ENCODE measurements around the gene LDLRAD3.
"Not testable (repeated sequence)": the region's sequence is repeated elsewhere in the genome, so short reads cannot be mapped to it uniquely, and the experiment has no call there.

The LDLRAD3 gene

GRCh38 chr11:36167729-36168128 is 223.9 kb downstream of the LDLRAD3 start:
- DNase-seq, result no peak

DNA sequence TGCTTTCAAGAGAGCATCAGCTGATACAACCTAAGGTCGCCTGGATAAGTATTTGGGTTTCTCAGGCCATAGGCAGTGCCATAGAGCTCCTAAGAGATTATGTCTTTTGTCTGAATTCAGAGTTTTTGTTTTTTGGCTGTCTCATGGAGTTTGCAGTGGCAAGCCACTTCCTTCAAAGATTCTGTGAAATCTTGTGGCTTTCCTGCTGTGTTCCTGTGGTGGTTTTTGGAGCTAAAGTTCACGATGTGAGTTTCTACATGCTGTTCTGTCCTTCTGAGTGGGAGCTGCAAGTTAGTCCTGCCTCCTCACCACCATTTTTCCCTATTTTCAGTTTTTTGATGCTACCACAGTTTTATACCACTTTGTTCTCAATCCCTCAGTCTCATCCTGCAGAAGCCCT is 234.0 kb downstream of the LDLRAD3 start:
- no peak for DNase-seq

GRCh38 chr11:36186340-36187175 is 242.7 kb downstream of the LDLRAD3 start:
- DNase-seq, result peak; percentile 39

- DNase-seq, result no peak
These were observed 243.8 kb downstream of the LDLRAD3 start for GRCh38 chr11:36187622-36188021.

GRCh38 chr11:36189735-36190134 is 245.9 kb downstream of the LDLRAD3 start:
- not testable (repeated sequence) for DNase-seq

- no peak for DNase-seq
These were observed 248.1 kb downstream of the LDLRAD3 start for GRCh38 chr11:36191941-36192340.

DNA sequence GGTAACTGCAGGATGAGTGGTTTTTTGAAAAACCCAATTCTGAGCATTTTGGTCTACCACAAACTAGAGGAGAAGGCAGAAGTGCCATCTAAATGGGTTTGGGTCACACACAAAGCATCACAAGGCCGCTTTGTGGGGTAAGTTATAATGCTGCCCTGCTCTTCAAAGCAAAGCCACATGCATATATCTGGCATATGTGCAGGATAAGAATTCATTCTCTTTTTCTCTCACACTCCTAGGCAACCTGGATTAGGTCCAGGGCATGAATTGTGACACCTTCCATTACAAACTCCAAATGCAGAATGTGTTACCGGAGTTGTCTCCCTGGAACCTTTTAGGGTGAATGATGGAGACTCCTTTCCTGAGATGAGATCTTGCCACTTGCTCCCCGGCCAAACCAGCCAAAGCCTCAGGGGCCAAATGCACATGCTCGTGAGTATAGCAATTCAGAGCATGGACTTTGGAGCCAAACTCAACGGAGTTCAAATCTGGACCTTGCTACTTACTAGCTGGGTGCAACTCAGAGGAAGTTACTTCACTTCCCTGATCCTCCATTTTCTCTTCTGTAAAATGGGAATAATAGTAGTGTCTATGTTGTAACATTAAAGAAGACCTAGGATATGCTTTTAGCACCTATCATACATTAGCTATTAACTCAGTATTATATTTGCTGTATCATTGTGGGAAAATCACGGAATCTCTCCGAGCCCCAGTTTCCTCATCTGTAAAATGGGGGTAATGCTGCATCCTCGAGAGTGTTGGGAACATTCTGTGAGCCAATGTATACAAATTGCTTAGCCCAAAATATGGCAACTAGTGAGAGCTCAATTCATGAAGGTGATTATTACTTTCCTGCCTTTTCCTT is 248.8 kb downstream of the LDLRAD3 start:
- DNase-seq, result no peak

GRCh38 chr11:36193290-36193619 is 249.4 kb downstream of the LDLRAD3 start:
- no peak for DNase-seq

GRCh38 chr11:36193721-36194120 is 249.9 kb downstream of the LDLRAD3 start:
- peak; percentile 57 for DNase-seq

GRCh38 chr11:36195496-36196354 is 251.9 kb downstream of the LDLRAD3 start:
- DNase-seq, result no peak

DNA sequence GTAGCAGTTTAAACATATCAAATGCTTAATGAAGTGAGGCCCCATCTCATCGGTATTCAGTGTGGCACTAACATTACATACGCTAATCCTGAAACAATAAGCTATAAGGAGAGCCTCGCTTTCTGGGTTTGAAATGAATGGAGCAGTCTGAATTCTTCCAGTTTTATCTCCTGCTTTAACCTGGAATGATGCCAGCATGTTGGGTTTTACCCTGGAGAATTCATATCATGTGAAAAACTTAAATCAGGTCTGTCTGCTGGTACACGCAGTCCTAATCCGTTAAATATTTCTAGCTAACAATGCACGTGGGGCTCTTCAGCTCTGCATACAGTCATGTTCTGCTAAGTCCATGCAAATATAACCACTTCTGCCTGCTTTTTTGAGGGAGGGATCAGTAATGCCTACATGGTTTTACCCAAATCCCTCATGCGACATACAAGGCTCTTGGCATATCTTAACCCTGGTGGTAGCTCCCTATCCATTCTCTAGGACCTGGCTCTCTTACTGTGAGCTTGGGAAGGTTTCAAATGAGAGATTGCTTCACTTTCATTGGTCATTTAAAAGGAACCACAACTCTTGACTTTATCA is 252.6 kb downstream of the LDLRAD3 start:
- DNase-seq, result peak; percentile 21

DNA sequence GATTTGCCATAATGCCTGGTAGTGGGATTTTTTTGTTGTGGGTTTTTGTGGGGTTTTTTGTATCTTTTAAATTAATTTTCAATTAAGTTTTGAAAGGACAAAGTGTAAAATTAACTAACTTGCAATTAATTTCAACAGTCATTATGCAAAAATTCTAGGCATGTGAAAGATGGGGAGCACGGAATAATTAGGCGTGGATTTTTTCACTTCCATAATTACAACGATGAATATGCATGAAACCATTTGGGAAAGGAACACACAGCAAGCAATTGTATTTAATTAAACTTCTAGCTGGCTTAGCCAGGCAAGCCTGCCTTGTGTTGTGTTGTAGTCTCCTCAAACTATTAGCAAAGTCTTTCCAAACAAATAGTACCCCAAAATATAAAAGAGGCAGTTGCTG is 257.5 kb downstream of the LDLRAD3 start:
- no peak for DNase-seq

- DNase-seq, result no peak
These were observed 261.7 kb downstream of the LDLRAD3 start for GRCh38 chr11:36205536-36205935.

DNA sequence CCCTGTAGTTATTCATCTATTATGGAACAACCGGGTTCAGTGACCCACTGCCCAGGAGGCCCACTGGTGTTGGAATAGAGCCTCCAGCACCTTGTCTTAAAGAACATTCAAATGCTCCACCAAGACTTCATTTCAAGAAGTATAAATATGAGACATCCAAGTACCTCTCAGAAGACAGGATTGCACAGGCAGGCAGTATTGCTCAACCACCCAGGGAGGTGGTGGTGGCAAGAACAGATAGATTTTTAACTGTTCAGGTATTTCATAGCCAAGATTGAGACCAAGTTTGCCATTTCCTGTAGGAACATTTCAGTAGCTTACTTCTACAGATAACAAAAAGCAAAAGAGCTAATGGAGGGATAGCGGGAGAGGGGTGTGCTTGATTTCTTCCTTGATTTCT is 266.7 kb downstream of the LDLRAD3 start:
- DNase-seq, result no peak

DNA sequence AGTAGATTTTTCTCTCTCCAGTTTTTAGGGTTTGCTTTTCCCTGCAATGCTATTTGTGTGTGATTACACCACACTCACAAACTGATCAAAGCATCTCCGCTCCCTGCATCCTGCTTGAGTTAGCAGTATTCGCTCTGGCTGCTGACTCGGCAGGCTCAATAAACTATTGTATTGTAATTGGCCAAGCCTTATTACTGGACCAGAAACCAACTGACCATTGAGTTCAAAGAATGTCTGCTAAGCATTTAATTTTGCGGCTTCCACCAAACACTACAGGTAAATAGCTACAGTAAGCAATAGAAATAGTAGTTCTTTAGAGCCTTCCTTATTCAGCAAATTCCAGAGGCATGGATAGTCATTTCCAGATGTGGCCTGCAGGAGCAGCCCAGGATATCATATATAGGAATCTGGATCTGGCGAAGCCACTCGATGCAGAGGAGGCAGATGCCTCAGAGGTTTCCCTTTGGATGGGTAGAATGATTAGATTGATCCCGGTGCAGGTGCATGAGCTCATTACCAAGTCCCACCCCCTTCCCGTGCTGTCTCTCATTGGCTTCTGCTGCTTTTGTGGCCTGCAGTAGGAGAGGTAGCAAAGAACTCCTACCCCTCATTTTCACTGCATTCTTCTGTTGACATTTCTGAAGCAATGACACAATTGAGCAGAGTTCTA is 268.0 kb downstream of the LDLRAD3 start:
- DNase-seq, result no peak

GRCh38 chr11:36212564-36213392 is 268.9 kb downstream of the LDLRAD3 start:
- no peak for DNase-seq

- DNase-seq, result no peak
These were observed 269.6 kb downstream of the LDLRAD3 start for GRCh38 chr11:36213393-36213840.

- DNase-seq, result no peak
These were observed 270.6 kb downstream of the LDLRAD3 start for GRCh38 chr11:36214480-36214879.

DNA sequence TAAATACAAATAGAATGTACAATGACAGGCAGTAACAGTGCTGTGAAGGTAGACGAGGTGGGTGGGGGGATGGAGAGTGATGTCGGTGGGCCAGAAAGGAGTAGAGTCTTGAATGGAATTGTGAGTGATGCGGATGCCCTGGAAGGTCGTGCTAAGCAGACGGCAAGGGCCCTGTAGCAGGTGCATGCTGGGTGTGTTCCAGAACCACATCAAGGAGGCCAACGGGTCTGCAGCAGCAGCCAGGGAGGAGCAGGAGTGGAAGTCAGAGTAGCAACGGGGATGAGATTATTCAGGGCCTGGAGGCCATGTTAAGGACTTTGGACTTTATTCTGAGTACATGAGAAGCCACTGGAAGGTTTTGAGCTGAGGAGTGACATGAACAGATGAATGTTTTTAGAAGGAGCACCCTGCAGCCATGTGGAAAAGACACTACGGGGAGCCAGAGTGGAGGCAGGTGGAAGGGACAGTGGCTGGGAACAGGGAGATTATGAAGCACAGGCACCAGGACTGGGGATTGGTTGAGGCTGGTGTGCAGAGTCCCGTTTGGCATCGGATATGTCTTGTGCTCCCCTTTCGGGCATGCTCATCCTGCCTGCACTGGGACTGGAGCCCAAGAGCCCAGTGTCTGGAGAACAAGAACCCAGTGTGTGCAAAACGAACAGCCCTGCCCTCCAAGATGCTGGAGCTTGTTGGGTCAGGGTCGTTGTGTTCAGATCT is 271.3 kb downstream of the LDLRAD3 start:
- no peak for DNase-seq

- no peak for DNase-seq
These were observed 271.8 kb downstream of the LDLRAD3 start for GRCh38 chr11:36215693-36216060.
